Bronchial epithelial cell (primary cell): ENCODE results near the gene KRTAP10-8. TPM values are rescaled to one million over a fixed set of nuclear protein-coding genes. Genes with fewer than 3 reads are reported as not detected.
"Not testable (repeated sequence)": the region's sequence is repeated elsewhere in the genome, so short reads cannot be mapped to it uniquely, and the experiment has no call there.

ENCODE experiments used
- DNase-seq: peaks from one replicate; pipeline ENCODE4 v3.0.0-alpha.2; 2010; ENCODE audit warnings: low read depth
- FAIRE-seq: peaks from 2 replicates; lab custom pipeline; 2011; peaks lifted over from hg19 to GRCh38; lab: Jason Lieb, UNC
- H3K27me3 ChIP-seq: 2 replicates; pipeline ENCODE4 v1.5.1; 2011; ENCODE audit warnings: low read length; ENCODE audit not compliant: control insufficient read depth, insufficient read depth
- H3K36me3 ChIP-seq: 2 replicates; pipeline ENCODE4 v1.5.1; 2011; ENCODE audit warnings: low read length; ENCODE audit not compliant: control insufficient read depth, insufficient read depth
- H3K4me3 ChIP-seq: 2 replicates; pipeline ENCODE4 v1.5.1; 2011; ENCODE audit warnings: mild to moderate bottlenecking, low read depth, low read length, control low read depth
- total RNA-seq: library from RNA; depleted of rRNA; stranded (reverse); fragments of >200 nt; gene quantifications from 2 replicates; pipeline ENCODE4 v1.2.1, GENCODE V29; 2014
- TF ChIP-seq, protein P1 (sequence below): IDR thresholded peaks from 2 replicates; pipeline ENCODE4 v1.5.1; 2011; ENCODE audit warnings: mild to moderate bottlenecking, moderate library complexity, low read length, control low read depth, inconsistent platforms; ENCODE audit not compliant: insufficient read depth, severe bottlenecking

KRTAP10-8 gene
- total RNA-seq, 1 donor from 2014 or later, result not detected

GRCh38 chr21:44626673-44627143 is 14.8 kb downstream of the KRTAP10-8 start, which contains the start of gene KRTAP10-9:
Gene KRTAP10-9 (plus strand): TSS chr21:44627093. CDS start chr21:44627172, 79 bp downstream.
- DNase-seq, result no peak

GRCh38 chr21:44627181-44627822 is 15.4 kb downstream of the KRTAP10-8 start:
- not testable (repeated sequence) for H3K4me3 ChIP-seq, H3K27me3 ChIP-seq, H3K36me3 ChIP-seq, DNase-seq, FAIRE-seq

More at GRCh38 chr21:44626673-44627143, 14.8 kb downstream of the KRTAP10-8 start, which contains the start of gene KRTAP10-9:
- TF ChIP-seq, protein P1, sequence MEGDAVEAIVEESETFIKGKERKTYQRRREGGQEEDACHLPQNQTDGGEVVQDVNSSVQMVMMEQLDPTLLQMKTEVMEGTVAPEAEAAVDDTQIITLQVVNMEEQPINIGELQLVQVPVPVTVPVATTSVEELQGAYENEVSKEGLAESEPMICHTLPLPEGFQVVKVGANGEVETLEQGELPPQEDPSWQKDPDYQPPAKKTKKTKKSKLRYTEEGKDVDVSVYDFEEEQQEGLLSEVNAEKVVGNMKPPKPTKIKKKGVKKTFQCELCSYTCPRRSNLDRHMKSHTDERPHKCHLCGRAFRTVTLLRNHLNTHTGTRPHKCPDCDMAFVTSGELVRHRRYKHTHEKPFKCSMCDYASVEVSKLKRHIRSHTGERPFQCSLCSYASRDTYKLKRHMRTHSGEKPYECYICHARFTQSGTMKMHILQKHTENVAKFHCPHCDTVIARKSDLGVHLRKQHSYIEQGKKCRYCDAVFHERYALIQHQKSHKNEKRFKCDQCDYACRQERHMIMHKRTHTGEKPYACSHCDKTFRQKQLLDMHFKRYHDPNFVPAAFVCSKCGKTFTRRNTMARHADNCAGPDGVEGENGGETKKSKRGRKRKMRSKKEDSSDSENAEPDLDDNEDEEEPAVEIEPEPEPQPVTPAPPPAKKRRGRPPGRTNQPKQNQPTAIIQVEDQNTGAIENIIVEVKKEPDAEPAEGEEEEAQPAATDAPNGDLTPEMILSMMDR, result no peak
- H3K27me3 ChIP-seq, result no peaks in the 10 kb centered on the region
- H3K4me3 ChIP-seq, result no peak within 1 kb of the TSS
- no peak for FAIRE-seq
- no peaks in the 10 kb centered on the region for H3K36me3 ChIP-seq

DNA sequence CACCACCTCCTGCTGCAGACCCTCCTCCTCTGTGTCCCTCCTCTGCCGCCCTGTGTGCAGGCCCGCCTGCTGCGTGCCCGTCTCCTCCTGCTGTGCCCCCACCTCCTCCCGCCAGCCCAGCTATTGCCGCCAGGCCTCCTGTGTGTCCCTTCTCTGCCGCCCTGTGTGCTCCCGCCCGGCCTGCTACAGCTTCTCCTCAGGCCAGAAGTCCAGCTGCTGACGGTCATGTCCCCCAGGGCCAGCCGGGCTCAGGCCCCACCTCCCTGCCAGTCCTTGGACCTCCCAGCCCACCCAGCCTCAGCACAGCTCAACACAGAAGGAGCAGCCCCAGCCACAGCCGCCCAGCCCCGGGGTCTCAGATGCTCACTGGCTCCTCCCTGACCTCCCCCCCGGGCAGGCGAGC is 16.0 kb downstream of the KRTAP10-8 start:
- H3K4me3 ChIP-seq, DNase-seq, H3K36me3 ChIP-seq, H3K27me3 ChIP-seq, FAIRE-seq: not testable (repeated sequence)

DNA sequence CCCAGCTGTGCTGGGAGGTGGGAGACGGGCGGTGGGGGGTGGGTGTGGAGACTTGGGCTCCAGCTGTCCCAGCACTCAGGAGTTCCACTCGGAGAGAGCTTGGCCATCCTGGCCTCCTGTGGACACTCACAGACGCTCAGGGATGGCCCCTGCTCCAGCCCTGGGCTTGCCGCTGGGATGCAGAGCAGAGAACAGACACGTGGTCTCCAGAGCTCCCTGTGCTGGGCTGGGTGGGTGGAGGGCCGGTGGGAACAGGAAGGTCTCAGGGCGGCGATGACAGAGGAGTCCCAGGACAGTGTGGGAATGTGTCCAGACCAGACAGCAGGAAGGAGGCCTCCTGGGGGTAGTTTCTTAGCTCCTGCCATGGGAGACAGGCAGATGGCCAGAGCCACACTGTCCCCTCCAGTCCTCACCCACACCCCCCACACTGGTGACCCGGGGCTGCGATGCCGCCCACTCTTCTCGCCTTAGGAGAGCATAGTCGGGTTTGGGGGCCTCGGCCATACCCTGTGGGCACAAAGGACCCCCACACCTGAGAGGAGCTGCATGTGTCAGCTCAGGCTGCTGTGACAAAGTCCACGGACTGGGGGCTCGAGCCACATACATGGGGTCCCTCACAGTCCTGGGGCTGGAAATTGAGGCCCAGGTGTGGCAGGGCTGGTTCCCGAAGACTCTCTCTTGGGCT is 17.0 kb downstream of the KRTAP10-8 start:
- no peak for FAIRE-seq
- no peak for DNase-seq
- Histone ChIP-seq H3K4me3 (no peak overlapping the region), H3K36me3 (no peaks in the 10 kb centered on the region), H3K27me3 (no peaks in the 10 kb centered on the region)
- TF ChIP-seq, protein P1, result no peak

DNA sequence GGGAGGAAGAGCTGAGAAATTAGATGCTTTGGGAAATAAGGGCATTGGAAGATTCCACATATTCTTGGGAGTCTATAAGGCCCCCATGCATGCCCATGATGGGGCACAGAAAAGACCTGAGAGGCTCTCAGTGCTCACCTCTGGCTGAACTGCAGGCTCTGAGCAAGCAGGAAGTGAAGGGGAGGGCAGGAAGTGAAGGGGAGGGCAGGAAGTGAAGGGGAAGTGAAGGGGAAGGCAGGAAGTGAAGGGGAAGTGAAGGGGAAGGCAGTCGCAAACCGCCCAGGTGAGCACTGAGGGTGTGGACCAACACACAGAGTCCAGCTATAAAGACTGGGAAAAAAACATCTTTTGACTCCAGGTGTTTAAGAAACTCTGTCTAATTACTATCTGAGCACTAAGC is 18.6 kb downstream of the KRTAP10-8 start:
- no peak for DNase-seq
- H3K4me3 ChIP-seq, result no peak overlapping the region
- TF ChIP-seq, protein P1, result no peak
- H3K27me3 ChIP-seq, result no peaks in the 10 kb centered on the region
- H3K36me3 ChIP-seq, result no peaks in the 10 kb centered on the region
- FAIRE-seq, result no peak

GRCh38 chr21:44632067-44632466 is 20.2 kb downstream of the KRTAP10-8 start:
- FAIRE-seq (no peak), DNase-seq (no peak)
- no peaks in the 10 kb centered on the region for H3K27me3 ChIP-seq
- no peak overlapping the region for H3K4me3 ChIP-seq
- no peaks in the 10 kb centered on the region for H3K36me3 ChIP-seq
- TF ChIP-seq, protein P1, result no peak
